B cell (primary cell): ENCODE measurements around the gene LENG1. TPM values are rescaled to one million over a fixed set of nuclear protein-coding genes. Genes with fewer than 3 reads are reported as not detected.

ENCODE experiments used
- ATAC-seq: fragments of 200-7000 bp; cut with Tn5 transposase; one replicate; pipeline ENCODE4 v1.10.0; 2021; ENCODE audit warnings: low read depth, mild to moderate bottlenecking, moderate number of reproducible peaks, moderate library complexity
- CTCF ChIA-PET: fragments of 350-600 bp; sonication (Branson Sonifier 250); formaldehyde crosslinking; loops from one replicate; lab custom pipeline; 2021; ENCODE audit warnings: antibody characterized with exemption, inconsistent platforms; lab: Charles Lee
- POLR2A ChIA-PET: fragments of 350-600 bp; sonication (Branson Sonifier 250); formaldehyde crosslinking; loops from one replicate; lab custom pipeline; 2021; ENCODE audit warnings: antibody characterized with exemption; lab: Charles Lee
- DNase-seq: peaks from one replicate; pipeline ENCODE4 v3.0.0; 2013
- H2AFZ ChIP-seq: 2 replicates; pipeline ENCODE4 v1.6.1; 2012; ENCODE audit warnings: mild to moderate bottlenecking, low read depth, low read length; ENCODE audit not compliant: insufficient read depth, poor library complexity, severe bottlenecking
- H3K27ac ChIP-seq, 2 donors: 1 replicate in 1 of 2; 2 replicates in 1 of 2; pipeline ENCODE4 v1.5.1; 2012 to 2013; ENCODE audit warnings: low read length in 2 of 2, mild to moderate bottlenecking in 2 of 2, moderate library complexity in 1 of 2
- H3K27me3 ChIP-seq, 4 experiments: fragments of 200-600 bp in 1 of 4; sonication (generic) in 1 of 4; replicated peaks in 1 of 4; 1 replicate in 2 of 4; 2 replicates in 2 of 4; pipeline versions ENCODE4 v1.6.1 to v1.7.0; 2013 to 2016; ENCODE audit warnings: low read length in 3 of 4, mild to moderate bottlenecking in 2 of 4, mixed read lengths in 1 of 4, moderate library complexity in 1 of 4; ENCODE audit not compliant: insufficient read depth in 4 of 4, control insufficient read depth in 3 of 4; ENCODE audit errors: control extremely low read depth in 1 of 4
- H3K36me3 ChIP-seq, 2 experiments: replicated peaks in 1 of 2; 1 replicate in 1 of 2; 2 replicates in 1 of 2; pipeline versions ENCODE4 v1.6.1 to v1.7.1; 2013; ENCODE audit warnings: low read length in 1 of 2; ENCODE audit not compliant: insufficient read depth in 2 of 2, control insufficient read depth in 1 of 2; ENCODE audit errors: control extremely low read depth in 1 of 2, extremely low read depth in 1 of 2
- H3K4me1 ChIP-seq, 2 donors: fragments of 200-600 bp in 1 of 2; sonication (generic) in 1 of 2; 1 replicate in 1 of 2; 2 replicates in 1 of 2; pipeline versions ENCODE4 v1.5.1 to v1.6.1; 2013 to 2017; ENCODE audit warnings: low read length in 2 of 2; ENCODE audit not compliant: control insufficient read depth in 2 of 2, insufficient read depth in 2 of 2
- H3K4me2 ChIP-seq: replicated peaks from 2 replicates; pipeline ENCODE3; 2012; ENCODE audit warnings: mild to moderate bottlenecking, low read depth, low read length; ENCODE audit not compliant: poor library complexity, severe bottlenecking
- H3K4me3 ChIP-seq, 5 experiments: fragments of 200-600 bp in 1 of 5; sonication (generic) in 1 of 5; 1 replicate in 3 of 5; 2 replicates in 2 of 5; pipeline versions ENCODE4 v1.5.1 to v1.7.0; 2011 to 2016; ENCODE audit warnings: low read length in 4 of 5, mild to moderate bottlenecking in 4 of 5, low read depth in 2 of 5, control low read depth in 1 of 5, moderate library complexity in 1 of 5; ENCODE audit not compliant: insufficient read depth in 1 of 5; ENCODE audit errors: control extremely low read depth in 1 of 5, extremely low read depth in 1 of 5
- H3K79me2 ChIP-seq: fragments of 200-600 bp; sonication (generic); one replicate; pipeline ENCODE4 v1.6.0; 2016; ENCODE audit warnings: low read length; ENCODE audit not compliant: control insufficient read depth, insufficient read depth
- H3K9ac ChIP-seq: fragments of 200-600 bp; sonication (generic); 2 replicates; pipeline ENCODE4 v1.6.1; 2017; ENCODE audit warnings: mild to moderate bottlenecking, low read length, moderate library complexity
- H3K9me3 ChIP-seq, 3 donors: one replicate each; pipeline versions ENCODE4 v1.6.1 to v1.7.1; 2013; ENCODE audit warnings: low read length in 2 of 3; ENCODE audit not compliant: control insufficient read depth in 2 of 3, insufficient read depth in 1 of 3; ENCODE audit errors: control extremely low read depth in 1 of 3
- H4K20me1 ChIP-seq: 2 replicates; pipeline ENCODE4 v1.6.0; 2012; ENCODE audit warnings: mild to moderate bottlenecking, low read length; ENCODE audit not compliant: insufficient read depth, control insufficient read depth, poor library complexity, severe bottlenecking
- H3K27ac Mint-ChIP-seq: one replicate; pipeline ENCODE4 v1.8.0; 2021; ENCODE audit warnings: mixed read lengths
- H3K27me3 Mint-ChIP-seq: one replicate; pipeline ENCODE4 v1.8.0; 2021; ENCODE audit warnings: mixed read lengths
- H3K4me1 Mint-ChIP-seq: one replicate; pipeline ENCODE4 v1.8.0; 2021; ENCODE audit warnings: mixed read lengths
- H3K4me3 Mint-ChIP-seq: one replicate; pipeline ENCODE4 v1.8.0; 2021; ENCODE audit warnings: mixed read lengths
- H3K9me3 Mint-ChIP-seq: one replicate; pipeline ENCODE4 v1.8.0; 2022; ENCODE audit warnings: mixed read lengths; ENCODE audit not compliant: insufficient read depth
- WGBS: methylation state at CpG from one replicate; pipeline ENCODE4 v1.1.5; 2013; ENCODE audit warnings: missing lambda C conversion rate; ENCODE audit not compliant: insufficient coverage; 5-methylcytosine and 5-hydroxymethylcytosine counted together
- intact Hi-C: fragments of 100-400 bp; cut with micrococcal nuclease; formaldehyde crosslinking; loops from one replicate; pipeline ENCODE4 v1.10.0; 2022
- polyA plus RNA-seq: library from polyadenylated mRNA; depleted of rRNA; stranded (reverse); fragments of >200 nt; gene quantifications from 2 replicates; pipeline ENCODE4 v1.2.3, GENCODE V29; 2012
- total RNA-seq, 2 donors: library from RNA; stranded (reverse); fragments of 120-200 nt in 1 of 2; gene quantifications; 1 replicate in 1 of 2; 2 replicates in 1 of 2; pipeline versions ENCODE4 v1.2.3 to v1.2.4, GENCODE V29; 2013 to 2022
- TF ChIP-seq, protein P1 (sequence below): fragments of 200-600 bp; IDR thresholded peaks from one replicate; pipeline ENCODE4 v1.8.0; 2022; ENCODE audit warnings: antibody characterized with exemption, mild to moderate bottlenecking

LENG1 gene
- total and polyA plus RNA-seq, 2 donors (not counting 1 experiment from before 2014, with no cell fraction given) = 9.2 to 16.5 TPM

DNA sequence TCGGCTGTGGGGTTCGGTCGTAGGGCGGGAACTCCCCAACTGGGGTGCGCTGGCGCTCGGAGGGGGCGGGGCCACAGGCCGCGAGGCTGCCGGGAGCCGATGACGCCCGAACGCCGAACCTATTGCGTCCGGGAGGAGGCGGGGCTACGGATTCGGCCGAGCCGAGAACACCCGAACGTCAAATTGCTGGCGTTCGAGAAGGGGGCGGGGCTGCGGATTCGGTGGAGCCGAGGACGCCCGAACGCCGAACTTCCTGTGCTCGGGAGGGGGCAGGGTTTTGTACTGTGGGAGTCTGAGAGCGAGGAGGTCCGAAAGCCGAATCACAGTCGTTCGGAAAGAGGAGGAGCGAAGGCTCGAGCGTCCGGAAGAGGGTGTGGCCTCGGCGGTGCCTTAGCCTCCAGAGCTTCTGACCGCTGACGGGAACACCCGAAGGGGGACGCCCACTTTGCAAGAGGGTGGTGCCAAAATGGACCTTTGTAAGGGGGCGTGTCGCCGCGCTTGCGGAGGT lies 31.0 kb upstream of the LENG1 start:
- Histone ChIP-seq H3K4me2 (peak overlapping the region; percentile 99), H3K27ac (peak overlapping the region; percentile 96 to 99), H4K20me1 (peaks cover 19% of the 10 kb centered on the region), H3K9ac (peak overlapping the region; percentile 83), H3K27me3 (no peaks in the 10 kb centered on the region), H3K4me1 (peaks cover 18 to 22% of the 10 kb centered on the region in 2 donors), H2AFZ (peak overlapping the region; percentile 86), H3K4me3 (peak overlapping the region; percentile 27 to 87 (median 81)), H3K9me3 (no peaks in the 10 kb centered on the region), H3K79me2 (peaks cover 20% of the 10 kb centered on the region), H3K36me3 (peaks cover 0 to 22% of the 10 kb centered on the region in 2 experiments)
- TF ChIP-seq, protein P1, sequence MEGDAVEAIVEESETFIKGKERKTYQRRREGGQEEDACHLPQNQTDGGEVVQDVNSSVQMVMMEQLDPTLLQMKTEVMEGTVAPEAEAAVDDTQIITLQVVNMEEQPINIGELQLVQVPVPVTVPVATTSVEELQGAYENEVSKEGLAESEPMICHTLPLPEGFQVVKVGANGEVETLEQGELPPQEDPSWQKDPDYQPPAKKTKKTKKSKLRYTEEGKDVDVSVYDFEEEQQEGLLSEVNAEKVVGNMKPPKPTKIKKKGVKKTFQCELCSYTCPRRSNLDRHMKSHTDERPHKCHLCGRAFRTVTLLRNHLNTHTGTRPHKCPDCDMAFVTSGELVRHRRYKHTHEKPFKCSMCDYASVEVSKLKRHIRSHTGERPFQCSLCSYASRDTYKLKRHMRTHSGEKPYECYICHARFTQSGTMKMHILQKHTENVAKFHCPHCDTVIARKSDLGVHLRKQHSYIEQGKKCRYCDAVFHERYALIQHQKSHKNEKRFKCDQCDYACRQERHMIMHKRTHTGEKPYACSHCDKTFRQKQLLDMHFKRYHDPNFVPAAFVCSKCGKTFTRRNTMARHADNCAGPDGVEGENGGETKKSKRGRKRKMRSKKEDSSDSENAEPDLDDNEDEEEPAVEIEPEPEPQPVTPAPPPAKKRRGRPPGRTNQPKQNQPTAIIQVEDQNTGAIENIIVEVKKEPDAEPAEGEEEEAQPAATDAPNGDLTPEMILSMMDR = no peak
- ChIA-PET POLR2A (interaction anchor here (0.6 to 4.5 kb wide), 8 partner anchors 11 to 258 kb away, joined by 3 to 73 read pairs (median 4); partner anchors contain the start of genes CNOT3, LENG1, LENG8 and PRPF31), CTCF (interaction anchor here (0.6 to 4.7 kb wide), 5 partner anchors 10 to 79 kb away, joined by 3 to 50 read pairs (median 6); partner anchors contain the start of genes LENG1, RPS9 and TMC4)
- Mint-ChIP-seq H3K4me3 (peak overlapping the region; percentile 94), H3K4me1 (peaks cover 32% of the 10 kb centered on the region), H3K27ac (peak overlapping the region; percentile 99), H3K9me3 (no peaks in the 10 kb centered on the region), H3K27me3 (no peaks in the 10 kb centered on the region)
- 0% methylated on average over 56 of the region's 56 CpGs for WGBS
- DNase-seq (peak; percentile 100), ATAC-seq (peak; percentile 54)
- intact Hi-C loops = loop anchor here (1.0 kb wide), 6 partner anchors 10 to 274 kb away; partner anchors contain the start of genes CNOT3, LENG1, NDUFA3 and PRPF31
